Lower lobe of right lung (tissue), 2 donors: ENCODE results near the gene SDHD. TPM values are rescaled to one million over a fixed set of nuclear protein-coding genes. Genes with fewer than 3 reads are reported as not detected.
"Not testable (repeated sequence)": the region's sequence is repeated elsewhere in the genome, so short reads cannot be mapped to it uniquely, and the experiment has no call there.

Experiments
- ATAC-seq, 2 donors: fragments of 200-7000 bp; cut with Tn5 transposase; one replicate each; pipeline ENCODE4 v1.9.1; 2020 to 2022; ENCODE audit warnings: mild to moderate bottlenecking in 2 of 2, moderate library complexity in 2 of 2
- DNase-seq: peaks from one replicate; pipeline ENCODE4 v3.0.0-alpha.2; 2020
- H3K27ac ChIP-seq: fragments of 200-600 bp; one replicate; pipeline ENCODE4 v1.8.0; 2022
- H3K27me3 ChIP-seq: fragments of 200-600 bp; one replicate; pipeline ENCODE4 v1.8.0; 2022; ENCODE audit warnings: low read depth
- H3K36me3 ChIP-seq: fragments of 200-600 bp; one replicate; pipeline ENCODE4 v1.8.0; 2022; ENCODE audit warnings: mild to moderate bottlenecking
- H3K4me1 ChIP-seq: fragments of 200-600 bp; one replicate; pipeline ENCODE4 v1.8.0; 2022
- H3K4me3 ChIP-seq: fragments of 200-600 bp; one replicate; pipeline ENCODE4 v1.8.0; 2022; ENCODE audit warnings: mild to moderate bottlenecking
- H3K9me3 ChIP-seq: fragments of 200-600 bp; one replicate; pipeline ENCODE4 v1.8.0; 2022
- intact Hi-C: fragments of 100-400 bp; cut with DNase I; formaldehyde crosslinking; loops from one replicate; pipeline ENCODE4 v1.11.0; 2022
- total RNA-seq: library from RNA; stranded (reverse); fragmentation: NEBNext Ultra II Directional; extraction: Animal tissue kit (Norgen Biotek cat#: 25700); gene quantifications from one replicate; pipeline ENCODE4 v1.2.1, GENCODE V29; 2021
- TF ChIP-seq, protein P1 (sequence below): fragments of 200-600 bp; IDR thresholded peaks from one replicate; pipeline ENCODE4 v1.8.0; 2022; ENCODE audit warnings: antibody characterized with exemption, mild to moderate bottlenecking
- donor health status: DM: no; HTN: yes; CAD: no; lungs with severe emphysema.

SDHD gene
- total RNA-seq, 1 donor from 2014 or later: 91.2 TPM

DNA sequence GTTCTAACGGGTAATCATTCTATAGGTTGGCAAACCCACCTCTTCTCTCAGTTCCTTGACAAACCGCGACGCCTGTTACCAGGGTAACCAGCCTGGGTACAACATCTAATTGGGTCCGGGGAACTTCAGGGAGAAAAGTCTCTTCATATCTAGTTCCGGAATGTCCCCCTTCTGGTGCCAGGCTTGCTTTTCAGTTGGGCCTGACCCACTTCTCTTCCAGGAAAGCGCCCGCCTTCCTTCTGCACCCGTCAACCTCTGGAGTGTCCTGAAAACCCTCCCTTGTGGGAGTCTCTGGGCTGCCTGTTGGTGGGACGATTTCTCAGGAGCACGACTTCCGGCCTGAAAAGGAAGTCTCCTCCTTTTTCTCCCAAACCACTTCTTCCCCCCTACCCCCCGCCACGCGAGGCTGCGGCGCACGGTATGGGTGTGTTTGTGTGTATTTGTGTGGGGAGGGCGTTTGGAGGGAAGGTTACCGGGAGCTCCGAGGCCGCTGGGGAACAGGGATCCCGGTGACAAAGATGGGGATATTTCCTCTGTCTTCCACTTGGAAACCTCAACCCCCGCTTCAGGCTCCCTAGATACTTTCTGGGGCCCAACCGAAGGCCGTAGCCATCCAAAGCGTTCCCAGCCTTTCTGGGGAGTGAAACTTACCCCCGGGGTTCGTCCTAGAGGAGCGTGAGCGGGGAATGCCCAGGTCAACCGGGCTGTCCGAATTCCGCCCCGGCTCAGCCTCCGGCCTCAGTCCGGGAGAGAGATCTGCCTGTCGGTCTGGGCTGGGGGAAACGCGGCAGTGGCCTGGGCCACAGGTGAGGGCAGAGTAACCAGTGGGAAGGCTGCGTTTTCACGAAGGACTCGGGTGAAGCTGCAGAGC, 12.5 kb upstream of the SDHD start, which contains the start of the genes NKAPD1 and PIH1D2:
NKAPD1 (plus strand) TSS at position 359 of the 871 bp plus-strand sequence. CDS start 1,276 bp downstream, outside the sequence.
PIH1D2 (minus strand) TSS at position 77 of the 871 bp plus-strand sequence. CDS start 843 bp downstream, outside the sequence.
- intact Hi-C loops: no loop called here
- Histone ChIP-seq H3K9me3 (no peaks in the 10 kb centered on the region), H3K4me1 (peaks cover 27% of the 10 kb centered on the region), H3K36me3 (peaks cover 38% of the 10 kb centered on the region), H3K4me3 (peak within 1 kb of the TSS; percentile 88), H3K27me3 (no peaks in the 10 kb centered on the region), H3K27ac (peak within 1 kb of the TSS; percentile 93)
- DNase-seq (peak; percentile 77), ATAC-seq (peak; percentile 93 to 98)
- TF ChIP-seq, protein P1, sequence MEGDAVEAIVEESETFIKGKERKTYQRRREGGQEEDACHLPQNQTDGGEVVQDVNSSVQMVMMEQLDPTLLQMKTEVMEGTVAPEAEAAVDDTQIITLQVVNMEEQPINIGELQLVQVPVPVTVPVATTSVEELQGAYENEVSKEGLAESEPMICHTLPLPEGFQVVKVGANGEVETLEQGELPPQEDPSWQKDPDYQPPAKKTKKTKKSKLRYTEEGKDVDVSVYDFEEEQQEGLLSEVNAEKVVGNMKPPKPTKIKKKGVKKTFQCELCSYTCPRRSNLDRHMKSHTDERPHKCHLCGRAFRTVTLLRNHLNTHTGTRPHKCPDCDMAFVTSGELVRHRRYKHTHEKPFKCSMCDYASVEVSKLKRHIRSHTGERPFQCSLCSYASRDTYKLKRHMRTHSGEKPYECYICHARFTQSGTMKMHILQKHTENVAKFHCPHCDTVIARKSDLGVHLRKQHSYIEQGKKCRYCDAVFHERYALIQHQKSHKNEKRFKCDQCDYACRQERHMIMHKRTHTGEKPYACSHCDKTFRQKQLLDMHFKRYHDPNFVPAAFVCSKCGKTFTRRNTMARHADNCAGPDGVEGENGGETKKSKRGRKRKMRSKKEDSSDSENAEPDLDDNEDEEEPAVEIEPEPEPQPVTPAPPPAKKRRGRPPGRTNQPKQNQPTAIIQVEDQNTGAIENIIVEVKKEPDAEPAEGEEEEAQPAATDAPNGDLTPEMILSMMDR: no peak

DNA sequence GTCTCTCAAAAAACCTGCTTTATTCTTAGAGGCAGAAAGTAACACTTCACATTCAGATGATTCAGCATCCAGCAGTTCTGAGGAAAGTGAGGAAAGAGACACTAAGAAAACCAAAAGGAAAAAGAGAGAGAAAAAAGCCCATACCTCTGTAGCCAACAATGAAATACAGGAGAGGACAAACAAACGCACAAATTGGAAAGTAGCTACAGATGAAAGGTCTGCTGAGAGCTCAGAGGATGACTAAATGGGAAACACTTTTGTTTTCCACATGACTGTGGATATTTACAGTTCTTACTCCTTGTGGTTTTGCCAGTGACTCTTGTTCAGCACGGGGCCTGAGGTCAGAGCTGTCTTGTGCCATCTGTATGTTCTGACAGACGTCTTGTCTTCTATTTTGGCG, 3.9 kb upstream of the SDHD start:
- intact Hi-C loops: no loop called here
- DNase-seq (no peak), ATAC-seq (no peak)
- Histone ChIP-seq H3K27ac (no peak overlapping the region), H3K4me3 (no peak overlapping the region), H3K36me3 (peaks cover 76% of the 10 kb centered on the region), H3K4me1 (peaks cover 16% of the 10 kb centered on the region), H3K27me3 (no peaks in the 10 kb centered on the region), H3K9me3 (no peaks in the 10 kb centered on the region)
- TF ChIP-seq, protein P1: no peak

DNA sequence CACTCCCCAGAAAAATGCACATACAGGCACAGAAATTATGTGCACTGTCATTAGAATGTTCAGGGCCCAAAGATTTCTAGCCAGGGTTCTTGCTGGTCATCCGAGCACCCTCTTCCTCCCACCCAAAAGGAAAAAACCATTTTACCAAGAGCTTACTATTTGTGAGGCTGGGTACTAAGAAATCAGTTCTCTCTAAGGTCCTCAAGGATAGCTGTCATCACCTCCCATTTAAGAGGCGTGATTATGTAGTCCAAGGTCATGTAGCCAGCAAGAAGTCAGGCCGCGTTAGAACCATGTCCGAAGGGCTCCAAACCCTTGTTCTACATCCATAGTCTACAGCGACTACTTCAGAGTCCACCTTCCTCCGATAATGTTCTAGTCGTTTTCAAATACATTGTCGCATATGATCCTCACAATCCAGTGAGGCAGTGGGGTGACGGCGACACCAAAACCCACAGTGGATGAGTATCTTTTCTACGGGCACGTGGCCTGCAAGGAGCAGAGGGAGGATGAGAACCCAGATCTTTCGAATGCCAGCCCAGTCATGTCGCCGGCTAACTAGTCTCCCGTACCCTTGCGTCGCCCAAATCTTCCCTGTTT, 751 bp upstream of the SDHD start:
- peaks cover 27% of the 10 kb centered on the region for H3K4me1 ChIP-seq
- ATAC-seq (peak; percentile 56 to 70), DNase-seq (no peak)
- peak overlapping the region; percentile 89 for H3K4me3 ChIP-seq
- intact Hi-C loops: no loop called here
- TF ChIP-seq, protein P1: no peak
- no peaks in the 10 kb centered on the region for H3K9me3 ChIP-seq
- H3K27ac ChIP-seq: peak overlapping the region; percentile 83
- H3K27me3 ChIP-seq: no peaks in the 10 kb centered on the region
- peaks cover 76% of the 10 kb centered on the region for H3K36me3 ChIP-seq

DNA sequence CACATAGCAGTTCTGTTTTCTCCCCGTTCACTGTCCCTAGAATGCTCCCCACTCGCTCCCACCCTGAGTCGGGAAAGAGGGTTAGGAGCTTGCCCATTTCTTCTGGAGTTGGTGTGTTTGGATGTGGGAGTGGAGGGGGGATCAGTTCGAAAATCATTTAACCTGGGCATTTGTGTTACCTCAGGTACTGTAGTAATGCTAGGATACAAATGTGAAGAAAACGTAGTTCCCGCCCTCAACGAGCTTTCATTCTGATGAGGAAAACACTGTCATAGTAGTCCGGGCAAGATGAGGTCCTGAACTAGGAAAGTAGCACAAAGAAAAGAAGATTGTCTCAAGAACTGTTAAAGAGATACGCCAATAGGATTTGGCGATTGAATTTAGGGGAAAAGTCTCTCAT, 539 bp downstream of the SDHD start:
- intact Hi-C loops: no loop called here
- peaks cover 76% of the 10 kb centered on the region for H3K36me3 ChIP-seq
- TF ChIP-seq, protein P1: no peak
- no peaks in the 10 kb centered on the region for H3K27me3 ChIP-seq
- ATAC-seq: peak; percentile 2
- H3K4me1 ChIP-seq: peaks cover 27% of the 10 kb centered on the region
- peak overlapping the region; percentile 83 for H3K27ac ChIP-seq
- H3K4me3 ChIP-seq: peak overlapping the region; percentile 89
- DNase-seq: no peak
- H3K9me3 ChIP-seq: no peaks in the 10 kb centered on the region

DNA sequence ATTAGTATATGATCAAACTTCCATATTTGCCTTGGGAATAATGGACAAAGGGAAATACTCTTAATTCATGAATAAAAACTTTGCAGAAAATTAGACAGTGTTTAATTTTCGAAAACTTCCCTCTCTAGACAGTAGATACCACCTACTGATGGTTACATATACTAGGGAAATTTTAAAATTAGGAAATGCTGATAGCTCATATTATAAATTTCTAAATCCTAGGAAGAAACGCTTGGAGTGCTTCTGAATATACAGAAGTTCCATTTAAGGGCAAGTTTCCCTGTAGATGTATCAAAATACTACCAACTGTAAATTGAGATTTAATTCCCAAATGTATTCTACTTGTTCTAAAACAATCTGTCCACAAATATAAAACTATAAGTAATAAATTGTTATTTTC, 8.6 kb downstream of the SDHD start:
- intact Hi-C loops, H3K4me1 ChIP-seq, DNase-seq, H3K27ac ChIP-seq, H3K27me3 ChIP-seq, H3K4me3 ChIP-seq, ATAC-seq, H3K9me3 ChIP-seq: not testable (repeated sequence)
- peaks cover 77% of the 10 kb centered on the region for H3K36me3 ChIP-seq

DNA sequence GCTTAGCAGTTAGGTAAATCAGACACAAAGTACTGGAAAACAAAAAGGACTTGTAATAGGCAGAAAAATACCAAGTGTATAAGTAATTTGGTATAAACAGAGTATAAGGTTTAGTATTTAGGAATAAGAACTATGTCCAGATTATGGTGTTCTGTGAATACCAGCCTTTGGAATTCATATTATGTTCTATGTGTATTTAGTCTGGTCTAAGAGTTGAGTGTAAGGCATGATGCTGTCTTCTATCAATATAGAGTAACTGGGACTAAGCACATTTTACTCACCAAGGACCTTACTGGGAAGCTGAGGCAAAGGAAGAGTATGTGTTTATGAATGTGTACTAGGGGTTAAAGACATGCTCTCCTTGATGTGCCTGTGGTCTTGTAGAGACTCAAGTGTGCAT, 9.5 kb downstream of the SDHD start:
- no peak overlapping the region for H3K4me3 ChIP-seq
- no peak for ATAC-seq
- no peak for DNase-seq
- no peaks in the 10 kb centered on the region for H3K4me1 ChIP-seq
- H3K36me3 ChIP-seq: peaks cover 68% of the 10 kb centered on the region
- no peaks in the 10 kb centered on the region for H3K27me3 ChIP-seq
- TF ChIP-seq, protein P1: no peak
- no peaks in the 10 kb centered on the region for H3K9me3 ChIP-seq
- intact Hi-C loops: no loop called here
- H3K27ac ChIP-seq: no peak overlapping the region
